HG03520 (cell line): ENCODE measurements around the gene KANSL1.
"Not testable (repeated sequence)": the region's sequence is repeated elsewhere in the genome, so short reads cannot be mapped to it uniquely, and the experiment has no call there.

Experiments
- ATAC-seq: cut with Tn5 transposase; IDR thresholded peaks from one replicate; pipeline ENCODE4 v1.9.1; 2021; ENCODE audit warnings: mild to moderate bottlenecking, moderate library complexity; ENCODE audit not compliant: unreplicated experiment

KANSL1 gene

DNA sequence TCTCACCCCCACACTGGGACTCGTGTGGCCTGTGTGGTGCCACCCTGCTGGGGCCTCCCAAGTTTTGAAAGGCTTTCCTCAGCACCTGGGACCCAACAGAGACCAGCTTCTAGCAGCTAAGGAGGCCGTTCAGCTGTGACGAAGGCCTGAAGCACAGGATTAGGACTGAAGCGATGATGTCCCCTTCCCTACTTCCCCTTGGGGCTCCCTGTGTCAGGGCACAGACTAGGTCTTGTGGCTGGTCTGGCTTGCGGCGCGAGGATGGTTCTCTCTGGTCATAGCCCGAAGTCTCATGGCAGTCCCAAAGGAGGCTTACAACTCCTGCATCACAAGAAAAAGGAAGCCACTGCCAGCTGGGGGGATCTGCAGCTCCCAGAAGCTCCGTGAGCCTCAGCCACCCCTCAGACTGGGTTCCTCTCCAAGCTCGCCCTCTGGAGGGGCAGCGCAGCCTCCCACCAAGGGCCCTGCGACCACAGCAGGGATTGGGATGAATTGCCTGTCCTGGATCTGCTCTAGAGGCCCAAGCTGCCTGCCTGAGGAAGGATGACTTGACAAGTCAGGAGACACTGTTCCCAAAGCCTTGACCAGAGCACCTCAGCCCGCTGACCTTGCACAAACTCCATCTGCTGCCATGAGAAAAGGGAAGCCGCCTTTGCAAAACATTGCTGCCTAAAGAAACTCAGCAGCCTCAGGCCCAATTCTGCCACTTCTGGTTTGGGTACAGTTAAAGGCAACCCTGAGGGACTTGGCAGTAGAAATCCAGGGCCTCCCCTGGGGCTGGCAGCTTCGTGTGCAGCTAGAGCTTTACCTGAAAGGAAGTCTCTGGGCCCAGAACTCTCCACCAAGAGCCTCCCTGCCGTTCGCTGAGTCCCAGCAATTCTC lies 166.8 kb downstream of the KANSL1 start:
- no peak for ATAC-seq

DNA sequence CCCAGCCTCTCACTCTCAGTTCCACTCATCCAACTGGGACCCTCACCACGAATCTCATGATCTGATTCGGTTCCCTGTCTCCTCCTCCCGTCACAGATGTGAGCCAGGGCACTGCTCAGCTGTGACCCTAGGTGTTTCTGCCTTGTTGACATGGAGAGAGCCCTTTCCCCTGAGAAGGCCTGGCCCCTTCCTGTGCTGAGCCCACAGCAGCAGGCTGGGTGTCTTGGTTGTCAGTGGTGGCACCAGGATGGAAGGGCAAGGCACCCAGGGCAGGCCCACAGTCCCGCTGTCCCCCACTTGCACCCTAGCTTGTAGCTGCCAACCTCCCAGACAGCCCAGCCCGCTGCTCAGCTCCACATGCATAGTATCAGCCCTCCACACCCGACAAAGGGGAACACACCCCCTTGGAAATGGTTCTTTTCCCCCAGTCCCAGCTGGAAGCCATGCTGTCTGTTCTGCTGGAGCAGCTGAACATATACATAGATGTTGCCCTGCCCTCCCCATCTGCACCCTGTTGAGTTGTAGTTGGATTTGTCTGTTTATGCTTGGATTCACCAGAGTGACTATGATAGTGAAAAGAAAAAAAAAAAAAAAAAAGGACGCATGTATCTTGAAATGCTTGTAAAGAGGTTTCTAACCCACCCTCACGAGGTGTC lies 167.6 kb downstream of the KANSL1 start:
- no peak for ATAC-seq

DNA sequence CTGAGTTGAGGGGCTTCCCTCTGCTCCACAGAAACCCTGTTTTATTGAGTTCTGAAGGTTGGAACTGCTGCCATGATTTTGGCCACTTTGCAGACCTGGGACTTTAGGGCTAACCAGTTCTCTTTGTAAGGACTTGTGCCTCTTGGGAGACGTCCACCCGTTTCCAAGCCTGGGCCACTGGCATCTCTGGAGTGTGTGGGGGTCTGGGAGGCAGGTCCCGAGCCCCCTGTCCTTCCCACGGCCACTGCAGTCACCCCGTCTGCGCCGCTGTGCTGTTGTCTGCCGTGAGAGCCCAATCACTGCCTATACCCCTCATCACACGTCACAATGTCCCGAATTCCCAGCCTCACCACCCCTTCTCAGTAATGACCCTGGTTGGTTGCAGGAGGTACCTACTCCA lies 168.2 kb downstream of the KANSL1 start:
- no peak for ATAC-seq

DNA sequence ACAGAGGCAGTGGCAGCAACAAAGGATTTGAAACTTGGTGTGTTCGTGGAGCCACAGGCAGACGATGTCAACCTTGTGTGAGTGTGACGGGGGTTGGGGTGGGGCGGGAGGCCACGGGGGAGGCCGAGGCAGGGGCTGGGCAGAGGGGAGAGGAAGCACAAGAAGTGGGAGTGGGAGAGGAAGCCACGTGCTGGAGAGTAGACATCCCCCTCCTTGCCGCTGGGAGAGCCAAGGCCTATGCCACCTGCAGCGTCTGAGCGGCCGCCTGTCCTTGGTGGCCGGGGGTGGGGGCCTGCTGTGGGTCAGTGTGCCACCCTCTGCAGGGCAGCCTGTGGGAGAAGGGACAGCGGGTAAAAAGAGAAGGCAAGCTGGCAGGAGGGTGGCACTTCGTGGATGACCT lies 168.6 kb downstream of the KANSL1 start:
- no peak for ATAC-seq

DNA sequence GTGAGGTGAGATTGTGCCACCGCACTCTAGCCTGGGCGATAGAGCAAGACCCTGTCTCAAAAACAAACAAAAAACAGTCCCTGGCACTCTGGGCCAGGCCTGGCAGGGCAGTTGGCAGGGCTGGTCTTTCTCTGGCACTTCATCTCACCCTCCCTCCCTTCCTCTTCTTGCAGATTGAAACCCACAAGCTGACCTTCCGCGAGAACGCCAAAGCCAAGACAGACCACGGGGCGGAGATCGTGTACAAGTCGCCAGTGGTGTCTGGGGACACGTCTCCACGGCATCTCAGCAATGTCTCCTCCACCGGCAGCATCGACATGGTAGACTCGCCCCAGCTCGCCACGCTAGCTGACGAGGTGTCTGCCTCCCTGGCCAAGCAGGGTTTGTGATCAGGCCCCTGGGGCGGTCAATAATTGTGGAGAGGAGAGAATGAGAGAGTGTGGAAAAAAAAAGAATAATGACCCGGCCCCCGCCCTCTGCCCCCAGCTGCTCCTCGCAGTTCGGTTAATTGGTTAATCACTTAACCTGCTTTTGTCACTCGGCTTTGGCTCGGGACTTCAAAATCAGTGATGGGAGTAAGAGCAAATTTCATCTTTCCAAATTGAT lies 169.3 kb downstream of the KANSL1 start:
- no peak for ATAC-seq

DNA sequence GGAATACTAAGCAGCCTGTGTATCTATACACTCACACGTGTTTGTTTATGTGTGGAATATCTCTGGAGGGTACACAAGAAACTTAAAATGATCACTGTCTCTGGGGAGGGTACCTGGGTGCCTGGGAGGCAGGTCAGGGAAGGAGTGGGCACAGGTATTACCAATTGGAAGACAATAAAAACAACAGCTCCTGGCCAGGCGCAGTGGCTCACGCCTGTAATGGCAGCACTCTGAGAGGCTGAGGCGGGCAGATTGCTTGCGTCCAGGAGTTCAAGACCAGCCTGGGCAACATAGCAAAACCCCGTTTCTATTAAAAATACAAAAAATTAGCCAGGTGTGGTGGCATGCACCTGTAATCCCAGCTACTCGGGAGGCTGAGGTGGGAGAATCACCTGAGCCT lies 169.9 kb downstream of the KANSL1 start:
- not testable (repeated sequence) for ATAC-seq

DNA sequence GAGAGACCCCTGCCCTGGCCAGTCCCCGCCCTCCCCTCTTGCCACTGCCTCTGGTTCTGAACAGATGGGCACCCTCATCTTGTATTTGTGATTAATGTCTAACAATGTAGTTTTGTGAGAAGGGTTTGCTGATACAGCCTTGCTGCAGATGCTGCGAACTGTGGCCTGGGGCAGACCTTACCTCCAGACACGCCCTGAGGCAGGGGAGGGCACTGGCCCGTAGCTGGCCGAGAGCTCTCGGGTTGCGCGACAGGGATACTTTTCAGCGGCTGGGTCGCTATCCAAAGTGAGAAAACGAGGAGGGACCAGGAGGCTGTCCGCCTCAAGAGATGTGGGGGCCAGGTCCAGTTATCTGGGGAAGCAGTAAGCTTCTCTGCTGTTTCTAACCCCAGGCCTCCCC lies 172.2 kb downstream of the KANSL1 start:
- no peak for ATAC-seq

DNA sequence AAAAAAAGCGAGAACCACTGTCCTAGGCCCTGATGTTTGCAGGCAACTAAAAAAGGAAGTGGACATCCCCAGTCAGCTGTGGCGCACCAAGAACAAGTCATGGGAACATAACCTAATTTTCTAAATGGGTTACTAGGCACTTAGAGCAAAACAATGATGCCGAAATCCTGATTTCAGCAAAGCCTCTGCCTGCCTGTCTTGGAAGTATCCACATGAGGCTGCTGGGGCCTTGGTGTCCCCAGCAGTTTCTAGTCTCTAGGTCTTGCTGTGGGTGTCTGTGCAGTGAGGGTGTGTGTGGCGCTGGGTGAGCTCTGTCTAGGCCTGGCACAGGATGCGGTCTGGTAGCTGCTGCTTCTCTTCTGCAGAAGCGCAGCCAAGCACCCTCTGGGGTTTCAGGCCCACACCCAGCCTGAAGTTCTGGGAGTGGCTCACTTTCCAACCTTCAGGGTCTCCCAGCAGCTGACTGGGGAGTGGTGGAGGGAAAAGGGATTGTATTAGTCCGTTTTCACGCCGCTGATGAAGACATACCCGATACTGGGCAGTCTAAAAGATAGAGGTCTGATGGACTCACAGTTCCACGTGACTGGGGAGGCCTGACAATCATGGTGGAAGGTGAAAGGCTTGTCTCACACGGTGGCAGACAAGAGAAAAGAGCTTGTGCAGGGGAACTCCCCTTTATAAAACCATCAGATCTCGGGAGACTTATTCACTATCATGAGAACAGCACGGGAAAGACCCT lies 173.0 kb downstream of the KANSL1 start:
- ATAC-seq = no peak

DNA sequence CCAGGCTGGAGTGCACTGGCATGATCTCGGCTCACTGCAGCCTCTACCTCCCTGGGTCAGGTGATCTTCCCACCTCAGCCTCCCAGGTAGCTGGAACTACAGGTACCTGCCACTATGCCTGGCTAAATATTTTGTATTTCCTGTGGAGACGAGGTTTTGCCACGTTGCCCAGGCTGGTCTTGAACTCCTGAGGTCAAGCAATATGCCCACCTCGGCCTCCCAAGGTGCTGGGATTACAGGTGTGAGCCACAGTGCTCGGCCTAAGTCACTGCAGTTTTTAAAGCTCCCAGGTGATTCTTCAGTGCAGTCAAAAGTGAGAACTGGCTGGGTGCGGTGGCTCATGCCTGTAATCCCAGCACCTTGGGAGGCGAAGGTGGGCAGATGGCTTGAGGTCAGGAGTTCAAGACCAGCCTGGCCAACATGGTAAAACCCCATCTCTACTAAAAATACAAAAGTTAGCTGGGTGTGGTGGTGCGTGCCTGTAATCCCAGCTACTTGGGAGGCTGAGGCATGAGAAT lies 173.8 kb downstream of the KANSL1 start:
- ATAC-seq = not testable (repeated sequence)

DNA sequence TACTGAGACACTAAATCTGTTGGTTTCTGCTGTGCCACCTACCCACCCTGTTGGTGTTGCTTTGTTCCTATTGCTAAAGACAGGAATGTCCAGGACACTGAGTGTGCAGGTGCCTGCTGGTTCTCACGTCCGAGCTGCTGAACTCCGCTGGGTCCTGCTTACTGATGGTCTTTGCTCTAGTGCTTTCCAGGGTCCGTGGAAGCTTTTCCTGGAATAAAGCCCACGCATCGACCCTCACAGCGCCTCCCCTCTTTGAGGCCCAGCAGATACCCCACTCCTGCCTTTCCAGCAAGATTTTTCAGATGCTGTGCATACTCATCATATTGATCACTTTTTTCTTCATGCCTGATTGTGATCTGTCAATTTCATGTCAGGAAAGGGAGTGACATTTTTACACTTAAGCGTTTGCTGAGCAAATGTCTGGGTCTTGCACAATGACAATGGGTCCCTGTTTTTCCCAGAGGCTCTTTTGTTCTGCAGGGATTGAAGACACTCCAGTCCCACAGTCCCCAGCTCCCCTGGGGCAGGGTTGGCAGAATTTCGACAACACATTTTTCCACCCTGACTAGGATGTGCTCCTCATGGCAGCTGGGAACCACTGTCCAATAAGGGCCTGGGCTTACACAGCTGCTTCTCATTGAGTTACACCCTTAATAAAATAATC lies 179.6 kb downstream of the KANSL1 start:
- ATAC-seq = no peak

DNA sequence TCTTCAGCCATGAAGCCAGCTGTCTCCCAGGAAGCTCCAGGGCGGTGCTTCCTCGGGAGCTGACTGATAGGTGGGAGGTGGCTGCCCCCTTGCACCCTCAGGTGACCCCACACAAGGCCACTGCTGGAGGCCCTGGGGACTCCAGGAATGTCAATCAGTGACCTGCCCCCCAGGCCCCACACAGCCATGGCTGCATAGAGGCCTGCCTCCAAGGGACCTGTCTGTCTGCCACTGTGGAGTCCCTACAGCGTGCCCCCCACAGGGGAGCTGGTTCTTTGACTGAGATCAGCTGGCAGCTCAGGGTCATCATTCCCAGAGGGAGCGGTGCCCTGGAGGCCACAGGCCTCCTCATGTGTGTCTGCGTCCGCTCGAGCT lies 180.1 kb downstream of the KANSL1 start:
- no peak for ATAC-seq

DNA sequence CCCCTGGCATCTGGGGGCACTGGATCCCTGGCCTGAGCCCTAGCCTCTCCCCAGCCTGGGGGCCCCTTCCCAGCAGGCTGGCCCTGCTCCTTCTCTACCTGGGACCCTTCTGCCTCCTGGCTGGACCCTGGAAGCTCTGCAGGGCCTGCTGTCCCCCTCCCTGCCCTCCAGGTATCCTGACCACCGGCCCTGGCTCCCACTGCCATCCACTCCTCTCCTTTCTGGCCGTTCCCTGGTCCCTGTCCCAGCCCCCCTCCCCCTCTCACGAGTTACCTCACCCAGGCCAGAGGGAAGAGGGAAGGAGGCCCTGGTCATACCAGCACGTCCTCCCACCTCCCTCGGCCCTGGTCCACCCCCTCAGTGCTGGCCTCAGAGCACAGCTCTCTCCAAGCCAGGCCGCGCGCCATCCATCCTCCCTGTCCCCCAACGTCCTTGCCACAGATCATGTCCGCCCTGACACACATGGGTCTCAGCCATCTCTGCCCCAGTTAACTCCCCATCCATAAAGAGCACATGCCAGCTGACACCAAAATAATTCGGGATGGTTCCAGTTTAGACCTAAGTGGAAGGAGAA lies 180.6 kb downstream of the KANSL1 start:
- no peak for ATAC-seq

DNA sequence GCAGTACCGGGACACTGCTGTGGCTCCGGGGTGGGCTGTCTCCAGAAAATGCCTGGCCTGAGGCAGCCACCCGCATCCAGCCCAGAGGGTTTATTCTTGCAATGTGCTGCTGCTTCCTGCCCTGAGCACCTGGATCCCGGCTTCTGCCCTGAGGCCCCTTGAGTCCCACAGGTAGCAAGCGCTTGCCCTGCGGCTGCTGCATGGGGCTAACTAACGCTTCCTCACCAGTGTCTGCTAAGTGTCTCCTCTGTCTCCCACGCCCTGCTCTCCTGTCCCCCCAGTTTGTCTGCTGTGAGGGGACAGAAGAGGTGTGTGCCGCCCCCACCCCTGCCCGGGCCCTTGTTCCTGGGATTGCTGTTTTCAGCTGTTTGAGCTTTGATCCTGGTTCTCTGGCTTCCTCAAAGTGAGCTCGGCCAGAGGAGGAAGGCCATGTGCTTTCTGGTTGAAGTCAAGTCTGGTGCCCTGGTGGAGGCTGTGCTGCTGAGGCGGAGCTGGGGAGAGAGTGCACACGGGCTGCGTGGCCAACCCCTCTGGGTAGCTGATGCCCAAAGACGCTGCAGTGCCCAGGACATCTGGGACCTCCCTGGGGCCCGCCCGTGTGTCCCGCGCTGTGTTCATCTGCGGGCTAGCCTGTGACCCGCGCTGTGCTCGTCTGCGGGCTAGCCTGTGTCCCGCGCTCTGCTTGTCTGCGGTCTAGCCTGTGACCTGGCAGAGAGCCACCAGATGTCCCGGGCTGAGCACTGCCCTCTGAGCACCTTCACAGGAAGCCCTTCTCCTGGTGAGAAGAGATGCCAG lies 181.3 kb downstream of the KANSL1 start:
- no peak for ATAC-seq

DNA sequence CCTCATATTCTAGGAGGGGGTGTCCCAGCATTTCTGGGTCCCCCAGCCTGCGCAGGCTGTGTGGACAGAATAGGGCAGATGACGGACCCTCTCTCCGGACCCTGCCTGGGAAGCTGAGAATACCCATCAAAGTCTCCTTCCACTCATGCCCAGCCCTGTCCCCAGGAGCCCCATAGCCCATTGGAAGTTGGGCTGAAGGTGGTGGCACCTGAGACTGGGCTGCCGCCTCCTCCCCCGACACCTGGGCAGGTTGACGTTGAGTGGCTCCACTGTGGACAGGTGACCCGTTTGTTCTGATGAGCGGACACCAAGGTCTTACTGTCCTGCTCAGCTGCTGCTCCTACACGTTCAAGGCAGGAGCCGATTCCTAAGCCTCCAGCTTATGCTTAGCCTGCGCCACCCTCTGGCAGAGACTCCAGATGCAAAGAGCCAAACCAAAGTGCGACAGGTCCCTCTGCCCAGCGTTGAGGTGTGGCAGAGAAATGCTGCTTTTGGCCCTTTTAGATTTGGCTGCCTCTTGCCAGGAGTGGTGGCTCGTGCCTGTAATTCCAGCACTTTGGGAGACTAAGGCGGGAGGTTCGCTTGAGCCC lies 182.5 kb downstream of the KANSL1 start:
- no peak for ATAC-seq

DNA sequence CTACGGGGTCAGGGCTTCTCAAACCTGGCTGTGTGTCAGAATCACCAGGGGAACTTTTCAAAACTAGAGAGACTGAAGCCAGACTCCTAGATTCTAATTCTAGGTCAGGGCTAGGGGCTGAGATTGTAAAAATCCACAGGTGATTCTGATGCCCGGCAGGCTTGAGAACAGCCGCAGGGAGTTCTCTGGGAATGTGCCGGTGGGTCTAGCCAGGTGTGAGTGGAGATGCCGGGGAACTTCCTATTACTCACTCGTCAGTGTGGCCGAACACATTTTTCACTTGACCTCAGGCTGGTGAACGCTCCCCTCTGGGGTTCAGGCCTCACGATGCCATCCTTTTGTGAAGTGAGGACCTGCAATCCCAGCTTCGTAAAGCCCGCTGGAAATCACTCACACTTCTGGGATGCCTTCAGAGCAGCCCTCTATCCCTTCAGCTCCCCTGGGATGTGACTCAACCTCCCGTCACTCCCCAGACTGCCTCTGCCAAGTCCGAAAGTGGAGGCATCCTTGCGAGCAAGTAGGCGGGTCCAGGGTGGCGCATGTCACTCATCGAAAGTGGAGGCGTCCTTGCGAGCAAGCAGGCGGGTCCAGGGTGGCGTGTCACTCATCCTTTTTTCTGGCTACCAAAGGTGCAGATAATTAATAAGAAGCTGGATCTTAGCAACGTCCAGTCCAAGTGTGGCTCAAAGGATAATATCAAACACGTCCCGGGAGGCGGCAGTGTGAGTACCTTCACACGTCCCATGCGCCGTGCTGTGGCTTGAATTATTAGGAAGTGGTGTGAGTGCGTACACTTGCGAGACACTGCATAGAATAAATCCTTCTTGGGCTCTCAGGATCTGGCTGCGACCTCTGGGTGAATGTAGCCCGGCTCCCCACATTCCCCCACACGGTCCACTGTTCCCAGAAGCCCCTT lies 183.3 kb downstream of the KANSL1 start:
- no peak for ATAC-seq

DNA sequence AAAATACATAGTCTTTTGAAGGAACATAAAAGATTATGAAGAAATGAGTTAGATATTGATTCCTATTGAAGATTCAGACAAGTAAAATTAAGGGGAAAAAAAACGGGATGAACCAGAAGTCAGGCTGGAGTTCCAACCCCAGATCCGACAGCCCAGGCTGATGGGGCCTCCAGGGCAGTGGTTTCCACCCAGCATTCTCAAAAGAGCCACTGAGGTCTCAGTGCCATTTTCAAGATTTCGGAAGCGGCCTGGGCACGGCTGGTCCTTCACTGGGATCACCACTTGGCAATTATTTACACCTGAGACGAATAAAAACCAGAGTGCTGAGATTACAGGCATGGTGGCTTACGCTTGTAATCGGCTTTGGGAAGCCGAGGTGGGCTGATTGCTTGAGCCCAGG lies 184.6 kb downstream of the KANSL1 start:
- ATAC-seq = no peak

DNA sequence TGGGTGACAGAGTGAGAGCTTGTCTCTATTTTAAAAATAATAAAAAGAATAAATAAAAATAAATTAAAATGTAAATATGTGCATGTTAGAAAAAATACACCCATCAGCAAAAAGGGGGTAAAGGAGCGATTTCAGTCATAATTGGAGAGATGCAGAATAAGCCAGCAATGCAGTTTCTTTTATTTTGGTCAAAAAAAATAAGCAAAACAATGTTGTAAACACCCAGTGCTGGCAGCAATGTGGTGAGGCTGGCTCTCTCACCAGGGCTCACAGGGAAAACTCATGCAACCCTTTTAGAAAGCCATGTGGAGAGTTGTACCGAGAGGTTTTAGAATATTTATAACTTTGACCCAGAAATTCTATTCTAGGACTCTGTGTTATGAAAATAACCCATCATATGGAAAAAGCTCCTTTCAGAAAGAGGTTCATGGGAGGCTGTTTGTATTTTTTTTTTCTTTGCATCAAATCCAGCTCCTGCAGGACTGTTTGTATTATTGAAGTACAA lies 185.7 kb downstream of the KANSL1 start:
- no peak for ATAC-seq

DNA sequence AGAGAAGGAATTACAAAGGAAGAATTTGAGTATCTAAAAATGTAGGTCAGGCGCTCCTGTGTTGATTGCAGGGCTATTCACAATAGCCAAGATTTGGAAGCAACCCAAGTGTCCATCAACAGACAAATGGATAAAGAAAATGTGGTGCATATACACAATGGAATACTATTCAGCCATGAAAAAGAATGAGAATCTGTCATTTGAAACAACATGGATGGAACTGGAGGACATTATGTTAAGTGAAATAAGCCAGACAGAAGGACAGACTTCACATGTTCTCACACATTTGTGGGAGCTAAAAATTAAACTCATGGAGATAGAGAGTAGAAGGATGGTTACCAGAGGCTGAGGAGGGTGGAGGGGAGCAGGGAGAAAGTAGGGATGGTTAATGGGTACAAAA lies 187.1 kb downstream of the KANSL1 start:
- ATAC-seq = not testable (repeated sequence)
